ENCODE measurements around the gene DOC2A.

Gene DOC2A

DNA sequence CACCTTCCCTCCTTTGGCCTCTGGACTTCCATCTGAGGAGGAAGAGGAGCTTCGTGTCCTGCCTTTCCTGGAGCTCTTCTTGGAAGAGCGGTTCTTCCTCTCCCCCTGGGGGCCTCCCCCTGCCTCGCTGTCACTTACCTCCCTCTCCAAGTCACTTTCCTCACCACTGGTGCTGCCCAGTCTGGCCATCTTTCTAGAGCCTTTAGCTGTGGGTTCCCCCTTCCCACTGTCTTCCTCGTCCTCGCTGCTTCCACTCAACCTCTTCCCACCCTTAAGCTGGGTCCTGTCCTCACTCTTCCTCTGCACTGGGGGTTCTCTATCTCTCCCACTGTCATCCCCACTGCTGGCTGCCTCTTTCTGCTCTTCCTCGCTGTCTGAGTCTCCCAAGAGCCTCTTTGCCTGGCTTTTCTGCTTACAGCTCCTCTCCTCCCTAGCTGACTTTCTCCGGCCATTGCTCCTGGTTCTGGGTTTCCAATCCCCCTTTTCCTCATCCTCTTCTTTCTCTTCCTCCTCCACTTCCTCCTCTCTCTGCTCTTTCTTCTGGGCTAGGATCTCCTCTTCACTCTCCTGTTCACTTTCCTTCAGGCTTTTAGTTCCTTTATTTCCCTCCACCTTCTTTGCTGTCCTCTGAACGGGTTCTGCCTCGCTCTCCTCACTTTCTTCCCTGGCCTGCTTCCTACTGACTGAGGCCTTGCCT is 16.8 kb downstream of the DOC2A start:
- no peaks in the 10 kb centered on the region for H3K9me3 ChIP-seq (ENCODE audit: control insufficient read depth, insufficient read depth, low read length)
- peak overlapping the region; percentile 82; the same call in 1 of the 2 replicates for H3K4me3 ChIP-seq (ENCODE audit: low read depth, low read length)
- H3K36me3 ChIP-seq (ENCODE audit: control insufficient read depth, insufficient read depth, low read length) = peaks cover 50% of the 10 kb centered on the region
- H3K9ac ChIP-seq (ENCODE audit: low read depth, low read length) = no peak overlapping the region
- peaks cover 5% of the 10 kb centered on the region; the same call in 1 of the 2 replicates for H3K4me1 ChIP-seq (ENCODE audit: control insufficient read depth, insufficient read depth, low read length)
- no peak overlapping the region for H3K27ac ChIP-seq (ENCODE audit: low read depth, low read length)
- H3K27me3 ChIP-seq (ENCODE audit: control insufficient read depth, insufficient read depth, low read length) = no peaks in the 10 kb centered on the region

DNA sequence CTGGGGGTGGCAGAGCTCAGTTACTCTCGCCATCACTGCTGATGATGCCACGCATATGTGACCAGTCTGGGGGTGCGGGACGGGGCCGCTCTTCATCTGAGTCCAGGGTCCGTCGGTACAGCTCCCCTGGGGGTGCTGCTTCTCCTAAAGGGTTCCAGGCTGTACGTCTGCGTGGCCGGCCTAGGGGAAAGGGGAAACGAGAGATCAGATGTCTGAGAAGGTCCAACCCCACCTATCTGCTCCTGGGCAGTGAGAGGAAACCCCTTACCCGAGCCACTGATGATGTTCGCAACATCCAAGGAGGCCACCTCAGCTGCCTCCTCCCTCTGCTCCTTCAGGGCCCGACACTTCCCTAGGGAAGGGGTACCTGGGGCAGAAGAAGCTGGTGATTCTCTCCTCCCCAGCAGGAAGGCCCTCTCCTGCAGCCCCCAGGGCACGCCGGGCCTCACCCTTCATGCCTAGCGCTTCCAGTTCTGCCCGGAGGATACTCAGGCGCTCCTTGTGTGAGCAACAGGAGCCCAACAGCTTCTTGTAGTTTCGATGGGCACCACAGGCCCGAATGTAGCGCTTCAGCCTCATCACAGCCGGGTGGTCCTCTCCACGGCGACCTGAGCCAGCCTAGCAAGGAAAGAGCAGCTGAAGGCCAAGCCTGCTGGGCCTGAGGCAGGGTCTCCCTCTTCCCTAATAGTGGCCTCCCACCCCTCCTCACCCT is 17.5 kb downstream of the DOC2A start:
- H3K27me3 ChIP-seq (ENCODE audit: control insufficient read depth, insufficient read depth, low read length) = no peaks in the 10 kb centered on the region

DNA sequence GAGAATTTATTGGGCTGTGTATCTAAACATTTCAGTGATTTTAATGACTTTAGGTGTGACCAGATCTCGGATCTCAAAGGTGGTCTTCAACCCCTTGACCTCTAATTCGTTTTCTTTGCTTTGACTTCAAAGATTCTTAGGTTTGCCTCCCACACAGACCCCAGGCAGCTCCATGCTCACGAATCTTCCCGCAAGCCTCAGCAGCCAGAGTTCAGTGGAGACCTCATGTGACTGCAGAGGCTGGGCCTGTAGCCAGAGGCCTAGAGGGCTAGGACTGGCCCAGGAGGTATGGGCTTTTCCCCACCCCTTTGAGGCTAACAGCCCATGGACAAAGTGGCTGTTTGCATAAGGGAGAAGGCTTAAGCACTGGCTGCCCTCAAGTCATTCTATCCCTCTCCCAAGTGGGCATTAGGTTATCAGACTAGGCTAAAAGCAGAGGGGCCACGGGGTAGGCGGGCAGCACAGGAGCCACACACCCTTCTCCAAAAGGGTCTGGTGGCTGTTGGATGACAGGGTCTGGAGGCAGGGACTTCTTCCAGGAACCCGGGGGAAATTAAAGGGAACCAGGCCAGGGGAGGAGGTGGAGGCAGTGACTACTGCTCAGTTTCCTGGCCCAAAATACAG is 18.4 kb downstream of the DOC2A start:
- peaks cover 57% of the 10 kb centered on the region for H3K36me3 ChIP-seq (ENCODE audit: control insufficient read depth, insufficient read depth, low read length)
- no peak overlapping the region for H3K27ac ChIP-seq (ENCODE audit: low read depth, low read length)
- no peak overlapping the region for H3K4me3 ChIP-seq (ENCODE audit: low read depth, low read length)
- H3K9ac ChIP-seq (ENCODE audit: low read depth, low read length) = no peak overlapping the region
- H3K4me1 ChIP-seq (ENCODE audit: control insufficient read depth, insufficient read depth, low read length) = peaks cover 5% of the 10 kb centered on the region; the same call in 1 of the 2 replicates
- H3K27me3 ChIP-seq (ENCODE audit: control insufficient read depth, insufficient read depth, low read length) = no peaks in the 10 kb centered on the region
- H3K9me3 ChIP-seq (ENCODE audit: control insufficient read depth, insufficient read depth, low read length) = no peaks in the 10 kb centered on the region

More for the DNA sequence above, 17.5 kb downstream of the DOC2A start:
- Histone ChIP-seq H3K9ac (ENCODE audit: low read depth, low read length) (no peak overlapping the region), H3K4me1 (ENCODE audit: control insufficient read depth, insufficient read depth, low read length) (peaks cover 5% of the 10 kb centered on the region; the same call in 1 of the 2 replicates), H3K36me3 (ENCODE audit: control insufficient read depth, insufficient read depth, low read length) (peaks cover 57% of the 10 kb centered on the region), H3K4me3 (ENCODE audit: low read depth, low read length) (no peak overlapping the region), H3K27ac (ENCODE audit: low read depth, low read length) (no peak overlapping the region), H3K9me3 (ENCODE audit: control insufficient read depth, insufficient read depth, low read length) (no peaks in the 10 kb centered on the region)

DNA sequence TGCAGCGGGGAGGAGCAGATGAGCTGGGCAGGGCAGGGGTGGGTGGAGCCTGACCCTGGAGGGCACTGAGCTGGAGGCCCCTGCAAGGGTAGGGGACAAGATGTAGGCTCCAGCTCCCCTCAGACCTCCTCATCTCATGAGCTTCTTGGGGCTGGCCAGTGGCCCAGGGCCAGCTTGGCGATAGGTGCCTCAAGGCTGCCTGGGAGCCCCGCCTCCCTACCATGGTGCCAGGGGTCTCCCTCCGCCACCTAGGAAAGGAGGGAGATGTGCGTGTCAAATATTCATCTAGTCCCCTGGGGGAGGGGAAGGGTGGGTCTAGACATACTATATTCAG is 19.3 kb downstream of the DOC2A start:
- Histone ChIP-seq H3K27ac (ENCODE audit: low read depth, low read length) (no peak overlapping the region), H3K36me3 (ENCODE audit: control insufficient read depth, insufficient read depth, low read length) (peaks cover 66% of the 10 kb centered on the region), H3K27me3 (ENCODE audit: control insufficient read depth, insufficient read depth, low read length) (no peaks in the 10 kb centered on the region), H3K4me3 (ENCODE audit: low read depth, low read length) (no peak overlapping the region), H3K4me1 (ENCODE audit: control insufficient read depth, insufficient read depth, low read length) (peaks cover 5% of the 10 kb centered on the region; the same call in 1 of the 2 replicates), H3K9me3 (ENCODE audit: control insufficient read depth, insufficient read depth, low read length) (no peaks in the 10 kb centered on the region), H3K9ac (ENCODE audit: low read depth, low read length) (no peak overlapping the region)

DNA sequence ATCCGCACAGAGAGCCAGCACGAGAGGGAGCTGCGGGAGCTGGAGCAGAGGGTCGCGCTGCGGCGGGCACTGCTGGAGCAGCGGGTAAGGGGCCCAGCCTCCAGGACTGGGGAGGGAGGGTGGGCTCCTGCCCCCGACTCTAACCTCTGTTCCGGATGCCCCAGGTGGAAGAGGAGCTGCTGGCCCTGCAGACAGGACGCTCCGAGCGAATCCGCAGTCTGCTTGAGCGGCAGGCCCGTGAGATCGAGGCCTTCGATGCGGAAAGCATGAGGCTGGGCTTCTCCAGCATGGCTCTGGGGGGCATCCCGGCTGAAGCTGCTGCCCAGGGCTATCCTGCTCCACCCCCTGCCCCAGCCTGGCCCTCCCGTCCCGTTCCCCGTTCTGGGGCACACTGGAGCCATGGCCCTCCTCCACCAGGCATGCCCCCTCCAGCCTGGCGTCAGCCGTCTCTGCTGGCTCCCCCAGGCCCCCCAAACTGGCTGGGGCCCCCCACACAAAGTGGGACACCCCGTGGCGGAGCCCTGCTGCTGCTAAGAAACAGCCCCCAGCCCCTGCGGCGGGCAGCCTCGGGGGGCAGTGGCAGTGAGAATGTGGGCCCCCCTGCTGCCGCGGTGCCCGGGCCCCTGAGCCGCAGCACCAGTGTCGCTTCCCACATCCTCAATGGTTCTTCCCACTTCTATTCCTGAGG is 19.8 kb downstream of the DOC2A start:
- H3K4me1 ChIP-seq (ENCODE audit: control insufficient read depth, insufficient read depth, low read length) = peaks cover 5% of the 10 kb centered on the region; the same call in 1 of the 2 replicates
- H3K9ac ChIP-seq (ENCODE audit: low read depth, low read length) = no peak overlapping the region
- no peaks in the 10 kb centered on the region for H3K9me3 ChIP-seq (ENCODE audit: control insufficient read depth, insufficient read depth, low read length)
- no peak overlapping the region for H3K4me3 ChIP-seq (ENCODE audit: low read depth, low read length)
- H3K36me3 ChIP-seq (ENCODE audit: control insufficient read depth, insufficient read depth, low read length) = peaks cover 72% of the 10 kb centered on the region
- H3K27ac ChIP-seq (ENCODE audit: low read depth, low read length) = no peak overlapping the region
- no peaks in the 10 kb centered on the region for H3K27me3 ChIP-seq (ENCODE audit: control insufficient read depth, insufficient read depth, low read length)

DNA sequence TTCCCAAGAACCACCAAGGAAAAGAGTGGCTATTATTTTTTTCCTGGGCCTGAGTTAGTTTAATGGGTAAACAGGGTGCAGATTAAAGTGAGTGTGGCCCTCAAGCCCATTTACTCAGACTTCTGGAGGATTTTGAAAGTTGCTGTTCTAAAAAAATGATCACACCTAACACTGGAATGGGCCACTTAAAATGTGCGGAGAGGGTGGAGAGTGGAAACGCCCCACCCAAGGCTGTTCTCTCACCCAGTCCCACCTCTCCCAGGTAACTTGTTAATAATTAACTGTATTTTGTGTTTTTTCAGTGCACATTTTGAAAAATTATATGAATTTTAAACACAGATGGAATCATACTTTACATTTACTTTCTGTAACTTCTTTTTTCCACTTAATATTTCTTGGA is 20.8 kb downstream of the DOC2A start:
- Histone ChIP-seq H3K36me3 (ENCODE audit: control insufficient read depth, insufficient read depth, low read length) (peaks cover 82% of the 10 kb centered on the region), H3K27me3 (ENCODE audit: control insufficient read depth, insufficient read depth, low read length) (no peaks in the 10 kb centered on the region), H3K9me3 (ENCODE audit: control insufficient read depth, insufficient read depth, low read length) (no peaks in the 10 kb centered on the region), H3K4me1 (ENCODE audit: control insufficient read depth, insufficient read depth, low read length) (peaks cover 5% of the 10 kb centered on the region; the same call in 1 of the 2 replicates), H3K4me3 (ENCODE audit: low read depth, low read length) (no peak overlapping the region), H3K27ac (ENCODE audit: low read depth, low read length) (no peak overlapping the region), H3K9ac (ENCODE audit: low read depth, low read length) (no peak overlapping the region)

DNA sequence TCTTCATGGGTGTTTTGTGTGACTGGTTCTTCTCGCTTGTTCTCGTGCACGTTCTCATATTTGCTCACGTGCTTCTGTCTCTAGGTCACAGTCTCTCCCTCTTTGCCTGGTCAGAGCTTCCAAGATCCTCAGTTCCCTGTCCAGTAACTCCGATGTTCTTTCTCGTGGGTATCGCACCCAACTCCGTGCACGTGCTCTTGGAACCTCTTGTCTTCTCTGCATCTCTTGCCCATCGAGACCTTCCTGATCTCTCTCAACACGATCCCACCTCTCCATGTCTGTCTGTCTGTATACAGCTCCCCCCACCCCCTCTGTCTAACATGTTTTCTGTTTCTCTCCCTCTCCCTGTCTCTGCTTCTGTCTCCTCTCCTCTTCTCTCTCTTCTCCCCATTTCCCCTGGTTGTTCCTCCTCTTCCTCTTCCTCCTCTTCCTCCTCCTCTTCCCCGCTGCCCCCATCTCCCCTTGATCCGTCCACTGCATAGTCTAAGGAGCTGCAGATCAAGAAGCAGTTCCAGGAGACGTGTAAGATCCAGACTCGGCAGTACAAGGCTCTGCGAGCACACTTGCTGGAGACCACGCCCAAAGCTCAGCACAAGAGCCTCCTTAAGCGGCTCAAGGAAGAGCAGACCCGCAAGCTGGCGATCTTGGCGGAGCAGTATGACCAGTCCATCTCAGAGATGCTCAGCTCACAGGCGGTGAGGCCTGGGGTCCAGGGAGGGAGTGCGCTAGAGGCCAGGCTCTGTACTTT is 21.5 kb downstream of the DOC2A start:
- Histone ChIP-seq H3K4me3 (ENCODE audit: low read depth, low read length) (no peak overlapping the region), H3K36me3 (ENCODE audit: control insufficient read depth, insufficient read depth, low read length) (peaks cover 89% of the 10 kb centered on the region), H3K4me1 (ENCODE audit: control insufficient read depth, insufficient read depth, low read length) (no peaks in the 10 kb centered on the region), H3K27ac (ENCODE audit: low read depth, low read length) (no peak overlapping the region), H3K9ac (ENCODE audit: low read depth, low read length) (no peak overlapping the region), H3K9me3 (ENCODE audit: control insufficient read depth, insufficient read depth, low read length) (no peaks in the 10 kb centered on the region), H3K27me3 (ENCODE audit: control insufficient read depth, insufficient read depth, low read length) (no peaks in the 10 kb centered on the region)

DNA sequence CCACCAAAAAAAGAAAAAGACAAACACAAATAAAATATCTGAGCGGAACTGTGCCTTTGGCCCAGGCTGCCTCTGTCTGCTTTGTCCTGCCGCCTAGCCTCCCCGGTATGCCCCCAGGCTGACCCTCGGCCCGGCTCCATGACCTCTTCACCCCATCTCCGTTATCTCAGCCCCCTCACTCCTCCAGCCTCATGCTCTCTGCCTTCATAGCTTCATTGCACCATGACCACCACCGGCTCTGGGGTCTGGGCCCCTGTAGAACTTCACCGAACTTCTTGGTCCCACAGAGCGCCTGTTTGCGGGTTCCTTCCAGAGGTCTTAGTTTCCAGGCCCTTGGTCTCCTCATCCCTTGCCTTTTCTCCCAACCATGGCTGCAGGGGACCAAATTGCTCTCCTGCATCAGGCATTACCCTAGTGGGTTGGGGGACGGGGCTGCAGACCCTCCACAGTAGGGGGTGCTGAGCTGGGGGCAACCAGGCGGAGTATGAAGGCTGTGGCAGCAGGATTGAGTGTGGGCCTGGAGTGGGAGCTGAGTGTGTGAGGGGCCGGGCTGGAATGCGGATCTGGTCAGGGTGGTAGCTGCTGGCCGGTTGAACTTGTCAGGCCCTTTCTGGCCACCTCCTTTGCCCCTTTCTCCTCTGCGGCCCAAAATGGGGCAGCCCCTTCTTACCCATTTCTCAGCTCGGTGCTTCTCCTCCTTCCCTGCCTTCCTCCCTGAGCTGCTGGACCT is 22.3 kb downstream of the DOC2A start:
- H3K9ac ChIP-seq (ENCODE audit: low read depth, low read length) = no peak overlapping the region

DNA sequence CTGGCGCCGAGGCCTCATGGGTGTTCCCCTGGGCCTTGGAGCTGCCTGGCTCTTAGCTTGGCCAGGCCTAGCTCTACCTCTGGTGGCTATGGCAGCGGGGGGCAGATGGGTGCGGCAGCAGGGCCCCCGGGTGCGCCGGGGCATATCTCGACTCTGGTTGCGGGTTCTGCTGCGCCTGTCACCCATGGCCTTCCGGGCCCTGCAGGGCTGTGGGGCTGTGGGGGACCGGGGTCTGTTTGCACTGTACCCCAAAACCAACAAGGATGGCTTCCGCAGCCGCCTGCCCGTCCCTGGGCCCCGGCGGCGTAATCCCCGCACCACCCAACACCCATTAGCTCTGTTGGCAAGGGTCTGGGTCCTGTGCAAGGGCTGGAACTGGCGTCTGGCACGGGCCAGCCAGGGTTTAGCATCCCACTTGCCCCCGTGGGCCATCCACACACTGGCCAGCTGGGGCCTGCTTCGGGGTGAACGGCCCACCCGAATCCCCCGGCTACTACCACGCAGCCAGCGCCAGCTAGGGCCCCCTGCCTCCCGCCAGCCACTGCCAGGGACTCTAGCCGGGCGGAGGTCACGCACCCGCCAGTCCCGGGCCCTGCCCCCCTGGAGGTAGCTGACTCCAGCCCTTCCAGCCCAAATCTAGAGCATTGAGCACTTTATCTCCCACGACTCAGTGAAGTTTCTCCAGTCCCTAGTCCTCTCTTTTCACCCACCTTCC is 23.3 kb downstream of the DOC2A start:
- Histone ChIP-seq H3K4me3 (ENCODE audit: low read depth, low read length) (no peak overlapping the region), H3K9ac (ENCODE audit: low read depth, low read length) (no peak overlapping the region), H3K36me3 (ENCODE audit: control insufficient read depth, insufficient read depth, low read length) (peaks cover 91% of the 10 kb centered on the region), H3K4me1 (ENCODE audit: control insufficient read depth, insufficient read depth, low read length) (no peaks in the 10 kb centered on the region), H3K27me3 (ENCODE audit: control insufficient read depth, insufficient read depth, low read length) (no peaks in the 10 kb centered on the region), H3K9me3 (ENCODE audit: control insufficient read depth, insufficient read depth, low read length) (no peaks in the 10 kb centered on the region), H3K27ac (ENCODE audit: low read depth, low read length) (no peak overlapping the region)

More for the DNA sequence above, 22.3 kb downstream of the DOC2A start:
- H3K9me3 ChIP-seq (ENCODE audit: control insufficient read depth, insufficient read depth, low read length) = no peaks in the 10 kb centered on the region
- H3K27ac ChIP-seq (ENCODE audit: low read depth, low read length) = no peak overlapping the region
- H3K36me3 ChIP-seq (ENCODE audit: control insufficient read depth, insufficient read depth, low read length) = peaks cover 91% of the 10 kb centered on the region
- no peaks in the 10 kb centered on the region for H3K27me3 ChIP-seq (ENCODE audit: control insufficient read depth, insufficient read depth, low read length)
- no peak overlapping the region for H3K4me3 ChIP-seq (ENCODE audit: low read depth, low read length)
- no peaks in the 10 kb centered on the region for H3K4me1 ChIP-seq (ENCODE audit: control insufficient read depth, insufficient read depth, low read length)
